ENCODE results near the gene RPTOR.

DNA sequence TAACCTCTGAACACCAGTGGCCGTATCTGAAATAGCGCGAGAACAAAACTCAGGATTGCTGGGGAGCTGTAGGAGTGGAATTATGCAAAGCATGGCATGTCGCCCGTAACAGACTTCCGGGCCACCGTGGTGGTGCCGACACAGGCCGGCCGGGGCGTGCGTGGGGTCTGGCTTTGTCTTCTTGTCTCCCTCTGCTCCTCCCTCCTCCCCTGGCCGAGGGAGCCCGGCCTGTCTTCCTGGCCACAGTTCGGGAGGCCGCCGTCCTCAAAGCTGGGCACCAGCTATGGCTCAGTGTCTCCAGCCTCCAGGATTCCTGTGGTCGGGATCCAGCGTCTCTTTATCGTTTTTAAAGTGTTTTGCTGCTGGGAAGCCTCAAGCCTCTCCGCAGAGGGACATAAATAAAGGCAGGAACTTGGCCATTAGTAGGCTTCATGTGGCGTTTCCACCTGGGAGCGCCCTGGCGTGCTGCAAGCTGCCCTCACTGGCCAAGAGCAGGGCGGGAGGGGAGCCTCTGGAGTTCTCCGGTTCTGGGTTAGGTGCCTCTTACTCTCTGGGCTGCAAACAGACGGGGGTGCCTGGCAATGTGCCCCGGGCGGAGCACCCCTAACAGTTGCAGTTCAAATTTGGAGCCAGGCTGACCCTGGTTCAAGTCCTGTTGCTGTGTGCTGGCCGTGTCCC, 46.3 kb upstream of the RPTOR start:
- TF ChIP-seq, protein P1, sequence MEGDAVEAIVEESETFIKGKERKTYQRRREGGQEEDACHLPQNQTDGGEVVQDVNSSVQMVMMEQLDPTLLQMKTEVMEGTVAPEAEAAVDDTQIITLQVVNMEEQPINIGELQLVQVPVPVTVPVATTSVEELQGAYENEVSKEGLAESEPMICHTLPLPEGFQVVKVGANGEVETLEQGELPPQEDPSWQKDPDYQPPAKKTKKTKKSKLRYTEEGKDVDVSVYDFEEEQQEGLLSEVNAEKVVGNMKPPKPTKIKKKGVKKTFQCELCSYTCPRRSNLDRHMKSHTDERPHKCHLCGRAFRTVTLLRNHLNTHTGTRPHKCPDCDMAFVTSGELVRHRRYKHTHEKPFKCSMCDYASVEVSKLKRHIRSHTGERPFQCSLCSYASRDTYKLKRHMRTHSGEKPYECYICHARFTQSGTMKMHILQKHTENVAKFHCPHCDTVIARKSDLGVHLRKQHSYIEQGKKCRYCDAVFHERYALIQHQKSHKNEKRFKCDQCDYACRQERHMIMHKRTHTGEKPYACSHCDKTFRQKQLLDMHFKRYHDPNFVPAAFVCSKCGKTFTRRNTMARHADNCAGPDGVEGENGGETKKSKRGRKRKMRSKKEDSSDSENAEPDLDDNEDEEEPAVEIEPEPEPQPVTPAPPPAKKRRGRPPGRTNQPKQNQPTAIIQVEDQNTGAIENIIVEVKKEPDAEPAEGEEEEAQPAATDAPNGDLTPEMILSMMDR (IDR thresholded peaks at IDR 0.05) = no peak
- TF ChIP-seq POLR2A (IDR thresholded peaks at IDR 0.05) (no peak), POLR2AphosphoS5 (IDR thresholded peaks at IDR 0.05) (no peak)
